GM18520 (cell line): ENCODE measurements around the gene DKK3.

Source experiments
- ATAC-seq: cut with Tn5 transposase; IDR thresholded peaks from one replicate; pipeline ENCODE4 v1.9.1; 2021; ENCODE audit not compliant: unreplicated experiment

DKK3 gene

GRCh38 chr11:11969380-11970215 is 38.8 kb downstream of the DKK3 start:
- ATAC-seq, result no peak

- no peak for ATAC-seq
Observed at GRCh38 chr11:11968511-11969280, 39.7 kb downstream of the DKK3 start.

DNA sequence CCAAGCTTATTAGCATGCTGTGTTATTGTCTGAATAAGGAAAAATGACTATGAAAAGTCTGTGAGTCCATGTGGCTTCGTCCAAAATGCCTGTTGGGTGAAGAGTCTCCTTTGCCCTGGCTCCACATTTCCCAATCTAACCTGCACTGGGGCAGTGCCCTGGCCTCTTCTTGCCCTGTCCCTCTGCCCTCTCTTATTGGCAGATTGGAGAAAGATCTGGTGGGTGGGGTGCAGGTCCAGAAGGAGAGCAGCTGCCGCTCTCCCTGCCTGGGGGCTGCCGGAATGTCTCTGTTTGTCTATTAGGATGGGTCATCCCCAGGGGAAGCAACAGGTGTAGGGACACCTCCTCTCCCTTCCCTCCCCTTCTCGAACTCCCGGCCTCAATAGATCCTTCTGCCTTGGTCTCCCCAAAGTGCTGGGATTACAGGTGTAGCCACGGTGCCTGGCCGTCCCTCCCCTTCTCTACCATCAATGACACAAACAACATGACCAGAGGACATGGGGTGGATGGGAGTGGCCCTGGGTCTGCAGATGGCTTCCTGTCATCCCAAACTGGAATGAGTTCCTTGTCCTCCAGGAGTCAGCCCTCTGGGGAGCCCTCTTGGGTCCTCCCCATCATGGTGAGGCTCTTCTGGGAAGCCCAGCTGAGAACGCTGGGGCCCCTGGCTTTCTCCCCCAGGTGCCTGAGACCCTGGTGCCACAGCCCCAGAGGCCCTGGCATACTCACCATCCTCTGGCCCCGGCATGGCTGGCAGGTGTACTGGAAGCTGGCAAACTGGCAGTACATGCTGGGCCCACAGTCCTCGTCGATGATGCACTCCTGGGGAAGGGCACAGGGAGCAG is 40.5 kb downstream of the DKK3 start:
- ATAC-seq, result no peak

GRCh38 chr11:11966826-11967668 is 41.4 kb downstream of the DKK3 start:
- no peak for ATAC-seq

DNA sequence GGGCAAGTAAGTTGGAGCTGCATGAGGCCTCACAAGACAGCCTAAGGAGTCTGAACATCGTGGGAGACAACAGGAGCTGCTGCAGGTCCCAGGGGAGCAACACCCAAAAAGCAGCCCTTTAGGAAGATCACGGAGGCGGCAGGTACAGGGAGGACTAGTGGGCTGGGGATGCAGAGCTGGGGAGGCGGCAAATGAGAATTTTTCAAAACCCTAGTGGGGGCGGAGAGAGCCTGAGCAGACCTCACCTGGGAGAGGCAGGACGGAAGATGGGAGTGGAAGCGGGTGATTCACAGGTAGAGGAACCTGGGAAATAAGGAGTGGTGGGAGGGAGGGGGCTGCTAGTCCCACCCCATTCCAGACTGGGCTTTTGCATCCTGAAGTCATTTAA is 42.1 kb downstream of the DKK3 start:
- no peak for ATAC-seq

GRCh38 chr11:11965656-11966353 is 42.6 kb downstream of the DKK3 start:
- no peak for ATAC-seq

GRCh38 chr11:11965192-11965591 is 43.2 kb downstream of the DKK3 start:
- no peak for ATAC-seq

DNA sequence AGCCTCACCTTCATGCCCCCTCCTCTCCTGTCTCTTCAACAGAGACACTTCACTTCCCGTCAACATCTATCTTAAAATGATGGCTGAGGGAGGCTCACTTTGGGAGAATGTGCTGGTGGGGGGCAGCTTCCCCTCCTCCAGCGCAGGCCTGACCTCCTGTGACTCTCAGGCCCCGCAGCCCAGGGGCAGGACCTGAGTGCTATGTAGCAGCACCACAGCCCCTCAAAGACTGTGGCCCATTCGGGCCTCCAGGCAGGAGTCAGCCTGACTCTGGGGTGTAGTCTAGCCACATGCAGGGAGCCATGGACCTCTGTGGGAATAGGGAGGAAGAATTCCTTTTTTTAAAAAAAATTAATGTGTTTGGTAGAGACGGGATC is 43.7 kb downstream of the DKK3 start:
- no peak for ATAC-seq

DNA sequence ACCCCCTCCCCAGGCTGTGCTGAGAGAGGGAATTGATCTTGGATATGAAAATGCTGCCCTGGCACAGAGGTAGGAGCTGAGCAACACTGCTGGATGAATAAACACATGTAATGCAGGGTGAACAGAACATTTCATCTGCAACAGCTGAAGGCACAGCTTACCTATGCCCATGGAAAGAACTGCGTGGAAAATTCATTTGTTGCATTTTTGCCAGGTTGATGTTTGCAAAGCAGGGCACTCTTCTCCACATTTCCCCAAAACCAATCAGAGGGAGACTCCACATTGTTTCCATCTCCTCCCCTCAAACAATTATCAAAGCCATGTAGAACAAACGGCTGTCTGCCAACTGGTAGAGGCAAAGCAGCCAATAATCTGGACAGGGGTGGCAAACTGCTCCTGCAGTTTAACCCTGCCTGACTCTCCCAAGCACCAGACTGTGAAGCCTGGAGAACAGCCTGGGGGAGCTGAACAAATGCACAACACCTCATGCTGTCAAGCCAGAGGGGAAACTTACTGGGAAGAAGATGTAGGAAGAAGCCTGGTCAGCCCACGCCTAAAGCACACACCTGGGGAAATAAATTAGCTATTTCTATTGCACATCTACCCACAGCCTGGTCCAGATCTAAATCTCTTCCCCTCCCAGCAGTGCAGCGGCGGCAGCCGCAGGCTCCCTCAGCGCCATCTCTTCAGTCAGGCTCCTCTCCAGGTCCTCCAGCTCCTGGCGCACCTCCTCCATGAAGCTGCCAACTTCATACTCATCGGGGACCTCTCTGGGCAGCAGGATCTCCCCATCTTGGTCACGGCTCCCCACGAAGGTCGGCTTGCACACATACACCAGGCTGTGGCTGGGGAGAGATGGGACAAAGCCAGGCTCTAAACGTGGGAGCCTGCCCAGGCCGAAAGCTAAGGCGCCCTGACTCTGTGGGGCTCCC is 44.3 kb downstream of the DKK3 start:
- no peak for ATAC-seq

DNA sequence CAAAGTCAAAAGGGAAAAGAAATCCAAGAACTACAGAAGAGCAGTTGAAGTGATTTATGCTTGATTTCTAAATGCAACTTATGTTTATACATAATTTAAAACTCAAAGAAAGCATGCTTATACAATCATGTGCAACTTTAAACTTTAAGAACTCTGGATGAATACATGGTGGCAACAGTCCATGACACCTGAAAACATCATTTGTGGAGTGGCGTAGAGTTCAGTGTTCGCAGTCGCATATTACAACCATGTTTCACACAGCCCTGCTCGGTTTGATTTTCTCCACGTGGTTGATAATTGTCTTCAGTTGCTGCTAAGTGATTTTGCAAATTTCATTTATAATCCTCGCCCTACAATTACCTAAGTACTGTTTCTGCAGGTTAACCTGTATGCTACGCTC is 45.4 kb downstream of the DKK3 start:
- ATAC-seq, result no peak

DNA sequence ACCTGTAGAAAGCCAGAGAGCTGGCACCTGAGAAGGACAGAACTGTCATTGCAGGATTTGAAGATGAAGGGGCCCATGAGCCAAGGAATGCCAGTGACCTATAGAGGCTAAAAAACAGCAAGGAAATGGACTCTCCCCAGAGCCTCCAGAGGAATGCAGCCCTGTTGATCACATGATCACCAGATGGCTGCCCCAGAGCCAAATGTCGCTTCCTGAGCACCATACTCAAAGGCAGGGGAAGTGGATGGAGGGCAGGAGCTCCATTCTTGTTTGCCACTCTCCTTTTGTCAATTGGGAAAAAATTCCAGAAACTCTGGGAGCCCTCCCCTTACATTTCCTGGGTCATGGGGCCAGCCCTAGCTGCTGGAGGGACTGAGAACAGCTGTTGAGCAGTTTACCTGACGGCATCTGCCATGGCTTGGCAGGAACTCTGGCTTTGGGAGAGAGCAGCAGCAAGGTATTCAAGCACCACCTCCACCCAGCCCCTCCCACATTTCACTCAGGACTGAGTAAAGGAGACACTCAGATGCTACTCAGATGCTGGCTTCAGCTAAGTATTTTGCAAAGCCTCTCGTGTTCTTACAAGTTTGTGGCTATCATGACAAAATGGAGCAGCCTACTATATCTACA is 46.9 kb downstream of the DKK3 start:
- ATAC-seq, result no peak

DNA sequence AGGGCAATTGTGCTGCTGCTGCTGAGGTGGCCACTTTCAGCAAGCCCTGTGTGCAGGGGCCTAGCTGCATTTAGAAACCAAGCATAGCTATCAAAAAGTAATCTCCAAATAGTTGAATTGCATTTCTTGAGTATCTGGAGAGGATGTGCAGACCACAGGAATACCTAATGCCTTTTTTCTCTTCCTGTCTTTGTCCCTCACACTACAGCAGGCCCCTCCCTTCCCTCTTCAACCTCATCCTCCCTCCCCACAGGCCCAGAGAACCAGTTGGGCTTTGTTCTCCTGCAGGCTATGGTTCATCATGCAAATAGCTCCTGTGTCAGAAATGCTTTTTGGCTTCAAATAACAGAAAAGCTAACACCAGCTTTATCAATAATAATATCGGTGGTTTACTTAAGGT is 47.7 kb downstream of the DKK3 start:
- ATAC-seq, result no peak

DNA sequence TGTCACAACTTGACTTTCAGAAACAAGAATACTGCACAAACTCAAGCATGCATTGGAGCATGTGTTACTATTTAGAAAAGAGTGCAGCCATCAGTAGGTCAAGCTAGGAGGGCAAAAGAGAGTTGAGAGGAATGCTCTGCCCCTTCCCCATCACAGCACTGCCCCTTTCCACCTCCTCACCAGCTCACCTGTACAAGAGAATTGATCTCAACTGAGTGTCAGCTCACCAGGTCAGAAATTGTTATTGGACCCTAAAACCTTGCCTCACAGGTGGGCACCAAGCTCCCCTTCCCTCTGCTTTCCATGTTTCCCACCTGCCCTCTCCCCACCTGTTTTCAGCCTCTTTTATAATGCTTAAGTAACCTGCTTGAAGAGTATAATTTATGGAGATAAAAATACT is 48.8 kb downstream of the DKK3 start:
- ATAC-seq, result no peak

DNA sequence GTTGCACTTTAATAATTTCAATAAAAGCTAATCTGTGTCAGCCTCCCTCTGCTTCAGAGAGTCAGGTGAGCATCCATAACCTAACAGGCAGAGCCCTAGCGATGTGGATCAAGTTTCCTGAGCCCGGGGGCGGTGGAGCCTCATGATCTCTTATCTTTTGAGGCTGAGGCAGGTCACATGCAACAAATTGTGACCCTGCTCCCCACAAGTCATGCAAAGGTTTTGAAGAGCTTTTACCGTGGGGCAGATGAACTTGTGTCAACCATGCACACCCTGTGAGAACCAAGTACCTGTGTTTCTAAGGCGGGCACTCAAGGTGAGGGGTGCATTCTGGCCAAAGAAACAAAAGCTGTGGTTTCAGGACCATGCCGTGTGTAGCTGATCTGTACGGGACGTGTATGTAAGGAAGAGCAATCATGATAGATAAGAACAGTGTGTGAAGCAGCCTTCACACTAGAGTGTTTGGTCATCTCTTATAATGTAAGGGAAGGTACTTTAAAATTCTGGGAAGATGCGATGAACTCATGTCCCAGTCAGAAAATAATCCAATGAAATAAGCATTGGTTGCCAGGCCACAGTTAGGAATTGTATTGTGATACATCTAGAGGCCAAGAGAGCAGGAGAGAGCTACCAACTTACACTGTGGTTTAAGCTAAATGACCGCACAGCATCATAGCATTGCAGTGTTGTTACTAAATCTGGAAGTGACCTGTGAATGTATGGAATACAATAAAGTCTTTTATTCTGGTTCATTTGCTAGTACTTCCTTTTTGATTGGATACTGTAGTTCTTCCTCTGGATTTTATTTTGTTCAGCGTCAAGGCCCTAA is 49.8 kb downstream of the DKK3 start:
- no peak for ATAC-seq

GRCh38 chr11:11956006-11956405 is 52.4 kb downstream of the DKK3 start:
- no peak for ATAC-seq

- no peak for ATAC-seq
Observed at GRCh38 chr11:11952036-11952435, 56.4 kb downstream of the DKK3 start.

DNA sequence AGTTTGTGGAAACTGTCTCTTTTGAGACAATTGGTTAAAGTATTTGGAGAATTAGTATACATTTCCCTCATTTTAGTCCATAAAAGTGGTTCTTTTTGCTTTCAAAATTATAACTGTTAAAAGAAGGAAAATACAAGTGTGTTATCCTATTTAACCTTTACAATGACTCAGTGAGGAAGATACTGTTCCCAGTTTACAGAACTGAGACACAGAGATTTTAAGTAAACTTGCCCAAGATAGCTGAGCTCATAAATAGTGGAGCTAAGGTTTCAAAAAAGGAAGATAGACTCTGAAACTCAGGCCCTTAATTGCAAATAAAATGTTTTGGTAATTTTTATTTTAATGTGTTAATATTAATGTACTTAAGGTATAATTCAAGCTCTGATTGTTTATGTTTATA is 58.9 kb downstream of the DKK3 start:
- no peak for ATAC-seq
